Epithelial cell of prostate (primary cell): ENCODE measurements around the gene AAK1.
"Not testable (repeated sequence)": the region's sequence is repeated elsewhere in the genome, so short reads cannot be mapped to it uniquely, and the experiment has no call there.

Experiments used
- DNase-seq: peaks from one replicate; pipeline ENCODE4 v3.0.0-alpha.2; 2011; ENCODE audit warnings: low read depth, low spot score
- H3K27ac ChIP-seq: fragments of 450-650 bp; 2 replicates; pipeline ENCODE4 v1.5.1; 2017; ENCODE audit warnings: mild to moderate bottlenecking

The AAK1 gene

DNA sequence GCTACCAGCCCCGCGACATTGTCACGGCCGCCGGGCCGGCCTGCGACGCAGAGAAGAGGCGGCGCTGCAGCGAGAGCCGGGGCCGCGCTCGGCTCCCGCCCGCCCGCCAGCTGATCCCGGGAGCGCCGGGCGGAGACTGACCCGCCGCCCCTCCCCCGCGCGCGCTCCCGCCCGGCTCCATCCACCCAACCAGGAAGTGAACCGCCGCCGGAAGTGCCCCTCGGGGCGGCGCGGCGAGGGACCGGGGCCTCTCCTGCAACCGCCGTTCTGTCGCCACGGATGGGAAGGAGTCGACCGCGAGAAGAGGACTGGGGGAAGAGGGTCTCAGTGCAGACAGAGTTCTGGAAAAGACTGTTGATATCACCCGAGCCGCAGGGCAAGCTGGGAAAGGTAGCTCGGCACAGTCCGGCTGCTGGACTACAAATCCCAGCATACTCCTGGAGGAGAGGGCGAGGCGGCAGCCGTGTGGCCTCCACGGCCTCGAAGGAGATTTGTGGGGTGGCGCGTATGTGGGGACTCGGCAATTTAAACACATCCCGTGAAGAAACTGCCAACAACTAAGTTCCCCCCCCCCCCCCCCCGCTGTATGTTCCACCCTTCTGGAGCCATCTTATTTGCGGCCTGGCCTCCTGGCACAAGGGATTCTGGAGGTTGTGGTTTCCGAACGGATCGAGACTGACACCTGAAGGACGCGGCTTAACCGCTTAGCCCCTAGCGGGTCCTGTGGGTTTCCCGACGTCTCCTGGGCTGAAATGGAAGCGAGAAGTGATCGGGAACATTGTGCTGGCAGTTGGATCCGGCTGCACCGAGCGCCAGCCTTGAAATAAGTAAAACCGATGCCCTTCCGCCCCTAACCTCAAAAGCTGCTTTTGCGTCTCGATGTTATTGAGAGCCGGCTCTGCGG, at the start of gene AAK1:
TSS of gene AAK1 (minus strand) at position 138 of the 904 bp plus-strand sequence. CDS start 699 bp downstream, outside the sequence.
- peak within 1 kb of the TSS; percentile 95 for H3K27ac ChIP-seq

GRCh38 chr2:69692424-69692823, 48.9 kb upstream of the AAK1 start:
- DNase-seq: no peak
- H3K27ac ChIP-seq: peak overlapping the region; percentile 29

More for the DNA sequence above, at the start of gene AAK1:
- DNase-seq: no peak

DNA sequence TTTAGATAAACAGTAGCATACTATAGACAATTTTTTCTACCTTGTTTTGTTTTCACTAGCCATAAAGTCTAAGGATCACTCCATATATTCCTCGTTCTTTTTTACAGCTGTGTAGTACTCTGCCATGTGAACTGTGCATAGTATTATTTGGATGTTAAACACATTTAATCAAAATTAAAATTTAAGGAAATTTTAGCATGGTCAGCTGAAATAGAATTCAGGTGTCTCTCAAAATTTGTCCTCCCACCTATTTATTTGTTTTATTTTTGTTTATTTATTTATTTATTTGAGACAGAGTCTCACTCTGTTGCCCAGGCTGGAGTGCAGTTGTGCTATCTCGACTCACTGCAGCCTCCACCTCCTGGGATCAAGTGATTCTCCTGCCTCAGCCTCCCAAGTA, 46.4 kb upstream of the AAK1 start:
- H3K27ac ChIP-seq: no peak overlapping the region
- no peak for DNase-seq

DNA sequence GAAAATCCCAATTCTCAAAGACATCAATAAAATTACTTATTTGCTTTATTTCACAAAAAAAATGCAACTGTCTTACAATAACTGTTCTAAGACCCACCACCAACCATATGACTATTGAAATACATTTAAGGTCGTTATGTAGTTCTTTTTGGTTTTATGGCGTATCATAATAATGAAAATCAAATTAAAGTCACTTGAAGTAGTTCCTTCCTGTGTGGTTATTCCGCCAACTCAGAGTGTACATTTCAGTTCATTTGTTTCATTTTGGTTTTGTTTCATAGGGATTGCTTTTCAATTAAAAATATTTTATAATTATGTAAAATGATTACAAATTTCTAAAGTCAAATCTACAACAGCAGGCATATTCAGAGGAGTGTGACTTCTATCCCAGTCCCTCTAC, 45.9 kb upstream of the AAK1 start:
- DNase-seq: no peak
- H3K27ac ChIP-seq: no peak overlapping the region

DNA sequence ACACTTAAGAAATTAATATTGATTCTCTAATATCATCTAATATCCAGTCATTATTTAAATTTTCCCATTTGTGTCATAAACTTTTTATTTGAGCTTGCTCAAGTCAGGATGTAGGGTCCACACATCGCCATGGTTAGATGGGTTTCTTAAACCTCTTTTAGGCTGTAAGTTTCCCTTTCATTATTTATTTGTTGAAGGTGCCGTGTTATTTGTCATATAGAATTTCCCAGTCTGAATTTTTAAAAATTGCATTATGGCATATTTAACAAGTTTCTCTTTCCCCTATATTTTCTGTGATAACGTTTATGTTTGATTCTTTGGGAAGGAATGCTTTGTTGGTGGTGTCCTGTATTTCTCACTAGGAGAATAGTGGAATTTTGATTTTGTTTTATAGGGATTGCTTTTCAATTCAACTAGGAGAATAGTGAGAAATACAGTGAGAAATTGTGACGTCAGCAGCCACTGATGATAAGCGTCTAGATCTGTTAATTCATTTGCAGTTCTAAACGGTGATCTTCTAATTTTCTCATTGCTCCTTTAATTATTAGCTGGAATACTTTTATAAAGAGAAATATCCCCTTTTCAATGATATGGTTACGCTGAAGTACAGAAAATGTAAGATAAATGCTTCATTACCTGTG, 44.6 kb upstream of the AAK1 start:
- no peak overlapping the region for H3K27ac ChIP-seq
- DNase-seq: no peak

DNA sequence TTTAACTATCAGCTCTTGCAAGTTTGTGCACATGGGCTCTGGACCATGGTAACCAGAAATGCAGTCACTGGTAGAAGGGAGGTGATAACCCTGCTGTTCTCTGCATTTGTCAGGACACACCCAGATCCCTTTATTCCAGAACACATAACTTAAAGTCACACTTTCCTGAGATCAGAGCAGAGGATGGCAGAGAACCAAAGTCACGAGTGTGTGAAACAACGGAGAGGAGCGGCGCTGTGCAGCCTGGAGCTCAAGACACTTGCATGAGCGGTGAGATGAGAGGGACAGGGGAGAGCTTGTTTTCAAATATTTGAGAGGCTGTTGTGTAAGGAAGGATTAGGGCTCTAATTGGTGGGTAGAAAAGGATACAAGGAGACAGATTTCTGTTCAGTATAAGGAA, 43.3 kb upstream of the AAK1 start:
- no peak for DNase-seq
- no peak overlapping the region for H3K27ac ChIP-seq

DNA sequence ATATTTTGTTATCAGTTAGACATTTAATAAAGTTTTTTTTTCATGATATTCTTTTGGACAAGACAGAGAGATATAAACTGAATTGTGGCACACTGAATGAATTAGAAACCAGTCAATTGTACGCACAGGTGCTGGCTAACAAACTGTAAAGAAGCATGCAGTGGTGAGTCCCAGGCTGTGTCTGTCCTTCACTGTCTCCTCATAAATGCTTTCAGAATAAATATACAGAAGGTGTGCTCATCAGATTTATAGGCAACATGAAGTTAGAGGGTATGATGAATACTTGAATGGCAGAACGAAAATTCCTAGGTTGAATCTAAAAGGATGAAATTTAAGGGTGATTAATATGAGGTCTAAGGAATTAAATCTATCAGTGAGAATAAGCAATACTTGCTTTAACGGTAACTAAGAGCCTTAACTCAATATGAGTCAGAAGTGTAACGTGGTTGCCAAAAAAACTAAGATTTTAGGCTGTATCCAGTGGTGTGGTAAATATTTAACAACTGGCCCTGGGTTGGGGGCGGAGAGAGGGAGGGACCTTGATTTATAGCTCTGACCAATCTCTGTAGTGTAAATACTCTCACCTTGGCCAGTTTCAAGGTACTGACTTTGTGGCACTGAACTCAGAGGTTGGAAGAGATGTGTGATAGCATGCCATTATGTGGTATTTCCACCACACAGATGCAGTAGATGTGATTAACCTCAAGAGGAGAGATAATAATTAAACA, 41.9 kb upstream of the AAK1 start:
- no peak for DNase-seq
- no peak overlapping the region for H3K27ac ChIP-seq

- no peak for DNase-seq
- peak overlapping the region; percentile 51 for H3K27ac ChIP-seq
Measured at GRCh38 chr2:69683170-69683971, 39.8 kb upstream of the AAK1 start.

GRCh38 chr2:69682525-69682924, 39.0 kb upstream of the AAK1 start:
- no peak for DNase-seq
- H3K27ac ChIP-seq: peak overlapping the region; percentile 51

GRCh38 chr2:69680001-69680675, 36.6 kb upstream of the AAK1 start:
- no peak overlapping the region for H3K27ac ChIP-seq
- no peak for DNase-seq

GRCh38 chr2:69677914-69678313, 34.4 kb upstream of the AAK1 start:
- DNase-seq: no peak
- H3K27ac ChIP-seq: no peak overlapping the region

DNA sequence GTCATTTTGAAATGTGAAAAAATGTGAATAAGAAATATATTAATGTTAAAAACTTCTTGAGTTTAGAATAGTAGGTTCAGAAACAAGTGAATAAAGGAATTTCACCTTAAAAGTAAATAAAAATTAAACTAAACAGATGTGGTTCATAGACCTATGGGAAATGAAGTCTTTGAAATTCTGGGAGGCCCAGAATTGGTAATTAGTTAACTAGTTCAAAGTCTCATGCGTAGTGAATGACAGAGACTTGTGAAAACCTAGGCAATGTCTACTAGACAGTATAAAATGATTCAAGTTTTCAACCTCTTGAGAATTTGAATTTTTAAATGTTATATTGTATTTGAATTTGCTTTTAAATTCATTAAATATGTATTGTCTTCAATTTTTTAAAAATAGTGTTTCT, 32.6 kb upstream of the AAK1 start:
- H3K27ac ChIP-seq: peak overlapping the region; percentile 49
- DNase-seq: no peak

- DNase-seq: no peak
- no peak overlapping the region for H3K27ac ChIP-seq
Measured at GRCh38 chr2:69674316-69674670, 30.8 kb upstream of the AAK1 start.

GRCh38 chr2:69673098-69673497, 29.6 kb upstream of the AAK1 start:
- not testable (repeated sequence) for H3K27ac ChIP-seq

GRCh38 chr2:69669666-69670065, 26.1 kb upstream of the AAK1 start:
- H3K27ac ChIP-seq: no peak overlapping the region
- DNase-seq: no peak

More at GRCh38 chr2:69673098-69673497, 29.6 kb upstream of the AAK1 start:
- not testable (repeated sequence) for DNase-seq

DNA sequence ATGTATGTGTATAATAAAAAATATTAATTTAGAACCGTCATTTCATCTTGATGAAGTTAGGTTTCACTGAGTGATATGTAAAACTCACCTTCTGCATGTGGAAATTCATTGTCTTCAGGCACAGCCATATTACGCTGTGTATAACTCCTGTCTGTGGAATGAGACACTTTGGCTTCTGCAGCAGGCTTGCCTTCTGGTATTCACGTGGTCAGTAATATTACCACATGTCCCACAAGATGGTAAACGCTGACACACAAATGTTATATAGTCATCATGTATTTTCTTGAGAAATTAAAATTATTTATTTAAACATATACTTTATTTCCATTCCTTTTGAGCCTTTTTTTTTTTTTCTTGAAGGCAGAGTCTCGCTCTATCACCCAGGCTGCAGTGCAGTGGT, 25.1 kb upstream of the AAK1 start:
- peak overlapping the region; percentile 81 for H3K27ac ChIP-seq
- no peak for DNase-seq

DNA sequence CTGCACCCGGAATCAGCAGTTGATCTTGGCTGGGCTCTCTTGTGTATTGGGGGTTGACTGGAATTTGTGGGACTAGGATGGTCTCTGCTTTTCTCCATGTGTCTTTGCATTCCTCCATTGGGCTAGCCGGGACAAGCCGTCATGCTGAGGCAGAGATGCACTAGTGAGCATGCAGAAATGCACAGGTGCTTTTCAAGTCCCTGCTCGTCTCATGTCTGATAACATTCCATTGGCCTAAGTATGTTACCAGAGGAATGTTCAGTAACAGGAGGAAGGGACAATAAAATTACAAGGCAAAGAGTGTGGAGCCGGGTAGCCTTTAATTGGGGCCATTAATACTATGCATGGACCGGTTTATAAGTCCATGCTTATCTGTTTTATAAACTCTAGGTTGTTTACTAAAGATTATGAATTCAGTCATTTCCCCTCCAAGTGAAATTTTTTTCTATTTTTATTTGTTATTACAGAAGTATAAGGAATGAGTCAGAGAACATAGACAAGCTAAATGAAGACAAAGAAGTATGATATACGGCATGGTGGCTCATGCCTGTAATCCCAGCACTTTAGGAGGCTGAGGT, 24.4 kb upstream of the AAK1 start:
- H3K27ac ChIP-seq: peak overlapping the region; percentile 81

DNA sequence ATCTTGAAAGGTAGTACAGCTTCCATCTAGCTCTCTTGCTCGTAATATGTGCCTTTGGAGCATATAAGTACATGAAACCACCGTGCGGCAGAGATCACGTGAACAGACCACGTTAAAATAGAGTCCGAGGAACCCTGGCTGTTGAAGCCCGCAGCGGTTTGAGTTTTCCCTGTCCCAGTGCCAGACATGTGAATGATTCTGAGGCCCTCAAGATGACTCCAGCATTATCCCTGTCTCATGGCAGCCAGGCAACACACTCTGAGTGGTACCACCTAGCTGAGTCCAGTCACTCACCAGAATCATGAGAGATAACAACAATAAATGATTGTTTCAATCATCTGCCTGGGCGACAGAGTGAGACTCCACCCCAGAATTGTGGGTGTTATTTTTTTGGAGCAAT, 21.6 kb upstream of the AAK1 start:
- no peak overlapping the region for H3K27ac ChIP-seq
- no peak for DNase-seq

More for the DNA sequence above, 24.4 kb upstream of the AAK1 start:
- DNase-seq: peak; percentile 71

DNA sequence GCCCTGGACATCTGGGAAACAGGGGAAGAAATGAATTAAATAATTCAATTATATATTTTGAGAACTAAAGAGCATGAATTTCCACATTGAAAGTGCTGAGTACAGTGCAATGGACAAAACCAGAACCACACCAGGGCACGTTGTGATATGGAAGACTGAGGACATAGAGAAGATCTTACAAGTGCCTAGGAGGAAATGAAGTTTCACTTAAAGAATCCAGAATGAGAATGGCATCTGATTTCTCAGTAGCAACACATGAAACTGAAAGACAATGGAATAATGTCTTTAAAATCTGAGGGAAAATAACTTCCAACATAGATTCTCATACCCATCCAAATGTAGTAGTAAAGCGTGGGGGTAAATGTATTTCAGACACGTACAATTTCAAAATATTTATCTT, 20.3 kb upstream of the AAK1 start:
- no peak overlapping the region for H3K27ac ChIP-seq
- DNase-seq: no peak
